Suprapubic skin (tissue), 4 donors: Measurements from ENCODE around the gene KAZN. TPM values are rescaled to one million over a fixed set of nuclear protein-coding genes. Genes with fewer than 3 reads are reported as not detected.

Source experiments
- DNase-seq, 2 donors: peaks; one replicate each; pipeline ENCODE4 v3.0.0-alpha.2; 2019; ENCODE audit warnings: low spot score in 2 of 2
- H3K27ac ChIP-seq: fragments of 200-600 bp; sonication (generic); one replicate; pipeline ENCODE4 v1.5.1; 2019
- H3K27me3 ChIP-seq: fragments of 200-600 bp; sonication (generic); one replicate; pipeline ENCODE4 v1.5.1; 2019
- H3K36me3 ChIP-seq: fragments of 200-600 bp; sonication (generic); one replicate; pipeline ENCODE4 v1.5.1; 2019
- H3K4me1 ChIP-seq: fragments of 200-600 bp; sonication (generic); one replicate; pipeline ENCODE4 v1.5.1; 2019
- H3K4me3 ChIP-seq: fragments of 200-600 bp; sonication (generic); one replicate; pipeline ENCODE4 v1.5.1; 2019; ENCODE audit warnings: mild to moderate bottlenecking
- H3K9me3 ChIP-seq: fragments of 200-600 bp; sonication (generic); one replicate; pipeline ENCODE4 v1.5.1; 2019
- CTCF ChIP-seq, 2 donors: fragments of 200-600 bp in 1 of 2; fragments of 450-650 bp in 1 of 2; sonication (generic) in 1 of 2; IDR thresholded peaks; one replicate each; pipeline ENCODE4 v1.5.1; 2016 to 2019; ENCODE audit warnings: antibody characterized with exemption in 2 of 2, mild to moderate bottlenecking in 1 of 2, moderate library complexity in 1 of 2
- EP300 ChIP-seq: sonication (generic); formaldehyde crosslinking; IDR thresholded peaks from one replicate; pipeline ENCODE4 v1.6.1; 2017; ENCODE audit warnings: antibody characterized with exemption
- POLR2A ChIP-seq, 2 donors: fragments of 450-650 bp; IDR thresholded peaks; one replicate each; pipeline ENCODE4 v1.6.1; 2017; ENCODE audit warnings: antibody characterized with exemption in 2 of 2, mild to moderate bottlenecking in 2 of 2, moderate library complexity in 2 of 2
- POLR2AphosphoS5 ChIP-seq, 3 donors: sonication (generic); formaldehyde crosslinking; IDR thresholded peaks; one replicate each; pipeline ENCODE4 v1.6.1; 2017; ENCODE audit warnings: antibody characterized with exemption in 3 of 3
- WGBS: methylation state at CpG from one replicate; pipeline ENCODE4 v1.1.5; 2018; 5-methylcytosine and 5-hydroxymethylcytosine counted together
- total RNA-seq, 4 donors: library from RNA; depleted of rRNA; stranded (reverse); fragments of >200 nt; gene quantifications; one replicate each; pipeline ENCODE4 v1.1.0, GENCODE V29; 2016

KAZN gene
- total RNA-seq, 4 donors from 2014 or later = 29.2 to 37.5 (median 31.7) TPM

GRCh38 chr1:14842361-14842760 lies 243.9 kb downstream of the KAZN start:
- TF ChIP-seq CTCF (IDR thresholded peaks at IDR 0.05) (no peak), POLR2AphosphoS5 (IDR thresholded peaks at IDR 0.05) (no peak), EP300 (no peak), POLR2A (IDR thresholded peaks at IDR 0.05) (no peak)
- H3K4me3 ChIP-seq = no peak overlapping the region
- WGBS = 92% methylated on average over 4 of the region's 4 CpGs
- H3K27me3 ChIP-seq = no peaks in the 10 kb centered on the region
- H3K27ac ChIP-seq = no peak overlapping the region
- no peaks in the 10 kb centered on the region for H3K9me3 ChIP-seq
- no peak for DNase-seq
- no peaks in the 10 kb centered on the region for H3K4me1 ChIP-seq
- H3K36me3 ChIP-seq = no peaks in the 10 kb centered on the region

GRCh38 chr1:14842891-14843290 lies 244.4 kb downstream of the KAZN start:
- no peak for TF ChIP-seq POLR2A (IDR thresholded peaks at IDR 0.05)
- TF ChIP-seq EP300 = no peak
- no peak for TF ChIP-seq POLR2AphosphoS5 (IDR thresholded peaks at IDR 0.05)
- TF ChIP-seq CTCF (IDR thresholded peaks at IDR 0.05) = no peak
- no peaks in the 10 kb centered on the region for H3K27me3 ChIP-seq
- H3K9me3 ChIP-seq = no peaks in the 10 kb centered on the region
- whole genome bisulfite sequencing = 91% methylated on average over 2 of the region's 2 CpGs
- DNase-seq = no peak
- no peaks in the 10 kb centered on the region for H3K36me3 ChIP-seq
- H3K4me1 ChIP-seq = no peaks in the 10 kb centered on the region
- H3K27ac ChIP-seq = no peak overlapping the region
- H3K4me3 ChIP-seq = no peak overlapping the region

- no peaks in the 10 kb centered on the region for H3K27me3 ChIP-seq
- DNase-seq = no peak
- H3K27ac ChIP-seq = no peak overlapping the region
- no peaks in the 10 kb centered on the region for H3K4me1 ChIP-seq
- WGBS = 42% methylated on average over 6 of the region's 6 CpGs
- H3K36me3 ChIP-seq = no peaks in the 10 kb centered on the region
- H3K4me3 ChIP-seq = no peak overlapping the region
- no peaks in the 10 kb centered on the region for H3K9me3 ChIP-seq
- TF ChIP-seq EP300 = no peak
- TF ChIP-seq POLR2A (IDR thresholded peaks at IDR 0.05) = no peak
- TF ChIP-seq CTCF (IDR thresholded peaks at IDR 0.05) = no peak
- TF ChIP-seq POLR2AphosphoS5 (IDR thresholded peaks at IDR 0.05) = no peak
Measured at GRCh38 chr1:14843525-14843924, 245.0 kb downstream of the KAZN start.

GRCh38 chr1:14844356-14844755 lies 245.9 kb downstream of the KAZN start:
- no peaks in the 10 kb centered on the region for H3K4me1 ChIP-seq
- no peak overlapping the region for H3K27ac ChIP-seq
- H3K27me3 ChIP-seq = no peaks in the 10 kb centered on the region
- 31% methylated on average over 2 of the region's 2 CpGs for WGBS
- TF ChIP-seq CTCF (IDR thresholded peaks at IDR 0.05) = no peak
- TF ChIP-seq POLR2A (IDR thresholded peaks at IDR 0.05) = no peak
- TF ChIP-seq POLR2AphosphoS5 (IDR thresholded peaks at IDR 0.05) = no peak
- TF ChIP-seq EP300 = no peak
- no peaks in the 10 kb centered on the region for H3K36me3 ChIP-seq
- H3K4me3 ChIP-seq = no peak overlapping the region
- DNase-seq = no peak
- no peaks in the 10 kb centered on the region for H3K9me3 ChIP-seq

- no peak overlapping the region for H3K27ac ChIP-seq
- TF ChIP-seq POLR2AphosphoS5 (IDR thresholded peaks at IDR 0.05) (no peak), EP300 (no peak), CTCF (IDR thresholded peaks at IDR 0.05) (no peak), POLR2A (IDR thresholded peaks at IDR 0.05) (no peak)
Measured at GRCh38 chr1:14844923-14845617, 246.6 kb downstream of the KAZN start.

More at GRCh38 chr1:14844923-14845617, 246.6 kb downstream of the KAZN start:
- DNase-seq = no peak
- 96% methylated on average over 2 of the region's 2 CpGs for WGBS
- H3K4me3 ChIP-seq = no peak overlapping the region
- H3K4me1 ChIP-seq = no peaks in the 10 kb centered on the region
- H3K36me3 ChIP-seq = no peaks in the 10 kb centered on the region
- no peaks in the 10 kb centered on the region for H3K9me3 ChIP-seq
- no peaks in the 10 kb centered on the region for H3K27me3 ChIP-seq
